ENCODE measurements around the gene MYO7B.

- TF ChIP-seq POLR2A (IDR thresholded peaks at IDR 0.05) (no peak), CTCF (IDR thresholded peaks at IDR 0.05) (no peak), EP300 (IDR thresholded peaks at IDR 0.05) (no peak), POLR2AphosphoS5 (IDR thresholded peaks at IDR 0.05) (no peak)
Observed at GRCh38 chr2:127586136-127586535, 50.7 kb downstream of the MYO7B start.

Data from stomach (tissue), 4 donors.